ENCODE results near the gene SLC12A2.

SLC12A2 gene

GRCh38 chr5:128097224-128097623, 13.7 kb downstream of the SLC12A2 start:
- H2AFZ ChIP-seq (ENCODE audit: low read length, unreplicated experiment): no peak overlapping the region
- H3K4me3 ChIP-seq (ENCODE audit: low read depth, low read length): no peak overlapping the region
- H3K27me3 ChIP-seq (ENCODE audit: insufficient read depth, low read length): no peaks in the 10 kb centered on the region
- H3K79me2 ChIP-seq (ENCODE audit: control insufficient read depth, insufficient read depth, low read length, unreplicated experiment): peaks cover 7% of the 10 kb centered on the region
- H3K4me1 ChIP-seq (ENCODE audit: control insufficient read depth, insufficient read depth, low read length, unreplicated experiment): no peaks in the 10 kb centered on the region
- no peak overlapping the region for H3K27ac ChIP-seq (ENCODE audit: low read depth, low read length)
- peaks cover 14% of the 10 kb centered on the region; the same call in 1 of the 2 replicates for H3K36me3 ChIP-seq (ENCODE audit: insufficient read depth, low read length)

GRCh38 chr5:128097781-128098180, 14.2 kb downstream of the SLC12A2 start:
- H3K27me3 ChIP-seq (ENCODE audit: insufficient read depth, low read length): no peaks in the 10 kb centered on the region
- H3K4me1 ChIP-seq (ENCODE audit: control insufficient read depth, insufficient read depth, low read length, unreplicated experiment): no peaks in the 10 kb centered on the region
- H2AFZ ChIP-seq (ENCODE audit: low read length, unreplicated experiment): no peak overlapping the region
- no peak overlapping the region for H3K4me3 ChIP-seq (ENCODE audit: low read depth, low read length)
- peaks cover 14% of the 10 kb centered on the region; the same call in 1 of the 2 replicates for H3K36me3 ChIP-seq (ENCODE audit: insufficient read depth, low read length)
- H3K27ac ChIP-seq (ENCODE audit: low read depth, low read length): no peak overlapping the region
- H3K79me2 ChIP-seq (ENCODE audit: control insufficient read depth, insufficient read depth, low read length, unreplicated experiment): peaks cover 7% of the 10 kb centered on the region

- Histone ChIP-seq H3K4me1 (ENCODE audit: control insufficient read depth, insufficient read depth, low read length, unreplicated experiment) (no peaks in the 10 kb centered on the region), H3K36me3 (ENCODE audit: insufficient read depth, low read length) (peaks cover 14% of the 10 kb centered on the region; the same call in 1 of the 2 replicates), H3K4me3 (ENCODE audit: low read depth, low read length) (no peak overlapping the region), H3K27me3 (ENCODE audit: insufficient read depth, low read length) (no peaks in the 10 kb centered on the region), H2AFZ (ENCODE audit: low read length, unreplicated experiment) (no peak overlapping the region), H3K79me2 (ENCODE audit: control insufficient read depth, insufficient read depth, low read length, unreplicated experiment) (peaks cover 7% of the 10 kb centered on the region), H3K27ac (ENCODE audit: low read depth, low read length) (no peak overlapping the region)
Observed at GRCh38 chr5:128099944-128100343, 16.4 kb downstream of the SLC12A2 start.

GRCh38 chr5:128100860-128101557, 17.4 kb downstream of the SLC12A2 start:
- Histone ChIP-seq H3K79me2 (ENCODE audit: control insufficient read depth, insufficient read depth, low read length, unreplicated experiment) (no peaks in the 10 kb centered on the region), H3K36me3 (ENCODE audit: insufficient read depth, low read length) (peaks cover 14% of the 10 kb centered on the region; the same call in 1 of the 2 replicates), H2AFZ (ENCODE audit: low read length, unreplicated experiment) (no peak overlapping the region), H3K4me3 (ENCODE audit: low read depth, low read length) (no peak overlapping the region), H3K4me1 (ENCODE audit: control insufficient read depth, insufficient read depth, low read length, unreplicated experiment) (no peaks in the 10 kb centered on the region), H3K27me3 (ENCODE audit: insufficient read depth, low read length) (no peaks in the 10 kb centered on the region), H3K27ac (ENCODE audit: low read depth, low read length) (no peak overlapping the region)

- no peaks in the 10 kb centered on the region for H3K79me2 ChIP-seq (ENCODE audit: control insufficient read depth, insufficient read depth, low read length, unreplicated experiment)
- H3K27me3 ChIP-seq (ENCODE audit: insufficient read depth, low read length): no peaks in the 10 kb centered on the region
- peaks cover 11% of the 10 kb centered on the region; the same call in 1 of the 2 replicates for H3K36me3 ChIP-seq (ENCODE audit: insufficient read depth, low read length)
- no peaks in the 10 kb centered on the region for H3K4me1 ChIP-seq (ENCODE audit: control insufficient read depth, insufficient read depth, low read length, unreplicated experiment)
- no peak overlapping the region for H2AFZ ChIP-seq (ENCODE audit: low read length, unreplicated experiment)
- no peak overlapping the region for H3K27ac ChIP-seq (ENCODE audit: low read depth, low read length)
- no peak overlapping the region for H3K4me3 ChIP-seq (ENCODE audit: low read depth, low read length)
Observed at GRCh38 chr5:128101676-128102075, 18.1 kb downstream of the SLC12A2 start.

- Histone ChIP-seq H2AFZ (ENCODE audit: low read length, unreplicated experiment) (no peak overlapping the region), H3K79me2 (ENCODE audit: control insufficient read depth, insufficient read depth, low read length, unreplicated experiment) (no peaks in the 10 kb centered on the region), H3K27ac (ENCODE audit: low read depth, low read length) (no peak overlapping the region)
Observed at GRCh38 chr5:128105203-128105602, 21.6 kb downstream of the SLC12A2 start.

GRCh38 chr5:128109138-128109537, 25.6 kb downstream of the SLC12A2 start:
- no peaks in the 10 kb centered on the region for H3K79me2 ChIP-seq (ENCODE audit: control insufficient read depth, insufficient read depth, low read length, unreplicated experiment)
- no peak overlapping the region for H3K4me3 ChIP-seq (ENCODE audit: low read depth, low read length)
- H3K27ac ChIP-seq (ENCODE audit: low read depth, low read length): no peak overlapping the region

More at GRCh38 chr5:128105203-128105602, 21.6 kb downstream of the SLC12A2 start:
- Histone ChIP-seq H3K4me3 (ENCODE audit: low read depth, low read length) (no peak overlapping the region), H3K27me3 (ENCODE audit: insufficient read depth, low read length) (no peaks in the 10 kb centered on the region), H3K4me1 (ENCODE audit: control insufficient read depth, insufficient read depth, low read length, unreplicated experiment) (no peaks in the 10 kb centered on the region), H3K36me3 (ENCODE audit: insufficient read depth, low read length) (no peaks in the 10 kb centered on the region)

GRCh38 chr5:128109766-128110165, 26.2 kb downstream of the SLC12A2 start:
- no peaks in the 10 kb centered on the region for H3K27me3 ChIP-seq (ENCODE audit: insufficient read depth, low read length)
- H3K36me3 ChIP-seq (ENCODE audit: insufficient read depth, low read length): peaks cover 5% of the 10 kb centered on the region; the same call in 1 of the 2 replicates
- no peaks in the 10 kb centered on the region for H3K4me1 ChIP-seq (ENCODE audit: control insufficient read depth, insufficient read depth, low read length, unreplicated experiment)
- no peak overlapping the region for H3K4me3 ChIP-seq (ENCODE audit: low read depth, low read length)
- H3K79me2 ChIP-seq (ENCODE audit: control insufficient read depth, insufficient read depth, low read length, unreplicated experiment): no peaks in the 10 kb centered on the region
- no peak overlapping the region for H3K27ac ChIP-seq (ENCODE audit: low read depth, low read length)
- no peak overlapping the region for H2AFZ ChIP-seq (ENCODE audit: low read length, unreplicated experiment)

More at GRCh38 chr5:128109138-128109537, 25.6 kb downstream of the SLC12A2 start:
- Histone ChIP-seq H3K27me3 (ENCODE audit: insufficient read depth, low read length) (no peaks in the 10 kb centered on the region), H3K4me1 (ENCODE audit: control insufficient read depth, insufficient read depth, low read length, unreplicated experiment) (no peaks in the 10 kb centered on the region), H3K36me3 (ENCODE audit: insufficient read depth, low read length) (peaks cover 4% of the 10 kb centered on the region; the same call in 1 of the 2 replicates), H2AFZ (ENCODE audit: low read length, unreplicated experiment) (no peak overlapping the region)

- H3K36me3 ChIP-seq (ENCODE audit: insufficient read depth, low read length): peaks cover 19% of the 10 kb centered on the region
- no peaks in the 10 kb centered on the region for H3K4me1 ChIP-seq (ENCODE audit: control insufficient read depth, insufficient read depth, low read length, unreplicated experiment)
- H3K27me3 ChIP-seq (ENCODE audit: insufficient read depth, low read length): no peaks in the 10 kb centered on the region
- no peak overlapping the region for H3K27ac ChIP-seq (ENCODE audit: low read depth, low read length)
- no peak overlapping the region for H3K4me3 ChIP-seq (ENCODE audit: low read depth, low read length)
- no peaks in the 10 kb centered on the region for H3K79me2 ChIP-seq (ENCODE audit: control insufficient read depth, insufficient read depth, low read length, unreplicated experiment)
- no peak overlapping the region for H2AFZ ChIP-seq (ENCODE audit: low read length, unreplicated experiment)
Observed at GRCh38 chr5:128111818-128112448, 28.4 kb downstream of the SLC12A2 start.

- Histone ChIP-seq H2AFZ (ENCODE audit: low read length, unreplicated experiment) (no peak overlapping the region), H3K4me1 (ENCODE audit: control insufficient read depth, insufficient read depth, low read length, unreplicated experiment) (no peaks in the 10 kb centered on the region), H3K36me3 (ENCODE audit: insufficient read depth, low read length) (peaks cover 36% of the 10 kb centered on the region), H3K79me2 (ENCODE audit: control insufficient read depth, insufficient read depth, low read length, unreplicated experiment) (no peaks in the 10 kb centered on the region), H3K27ac (ENCODE audit: low read depth, low read length) (no peak overlapping the region), H3K4me3 (ENCODE audit: low read depth, low read length) (no peak overlapping the region), H3K27me3 (ENCODE audit: insufficient read depth, low read length) (no peaks in the 10 kb centered on the region)
Observed at GRCh38 chr5:128116445-128116844, 32.9 kb downstream of the SLC12A2 start.

GRCh38 chr5:128118214-128118613, 34.6 kb downstream of the SLC12A2 start:
- H3K4me1 ChIP-seq (ENCODE audit: control insufficient read depth, insufficient read depth, low read length, unreplicated experiment): no peaks in the 10 kb centered on the region
- peaks cover 36% of the 10 kb centered on the region for H3K36me3 ChIP-seq (ENCODE audit: insufficient read depth, low read length)
- H3K79me2 ChIP-seq (ENCODE audit: control insufficient read depth, insufficient read depth, low read length, unreplicated experiment): no peaks in the 10 kb centered on the region
- no peak overlapping the region for H3K27ac ChIP-seq (ENCODE audit: low read depth, low read length)
- H3K4me3 ChIP-seq (ENCODE audit: low read depth, low read length): no peak overlapping the region
- H2AFZ ChIP-seq (ENCODE audit: low read length, unreplicated experiment): no peak overlapping the region
- H3K27me3 ChIP-seq (ENCODE audit: insufficient read depth, low read length): no peaks in the 10 kb centered on the region
